ENCODE measurements around the gene MSH3.
"Not testable (repeated sequence)": the region's sequence is repeated elsewhere in the genome, so short reads cannot be mapped to it uniquely, and the experiment has no call there.

The MSH3 gene

DNA sequence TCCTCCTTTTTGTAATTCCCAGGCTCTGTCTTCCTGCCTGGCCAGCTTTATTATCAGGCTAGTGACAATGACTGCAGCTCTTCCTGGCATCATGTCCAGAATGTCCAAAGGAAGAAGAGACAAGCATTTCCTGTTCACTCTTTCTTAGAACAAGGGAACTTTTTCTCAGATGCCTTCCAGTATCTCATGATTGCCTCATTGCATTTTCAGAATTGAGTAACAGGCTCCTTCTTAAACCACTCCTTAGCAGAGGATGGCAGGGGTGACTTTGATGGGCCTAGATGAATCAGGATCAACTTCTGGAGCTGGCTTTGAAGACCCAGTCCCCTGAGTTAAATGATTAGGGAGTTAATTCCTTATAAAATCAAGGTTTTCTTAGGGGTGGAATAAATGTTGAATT lies 212.8 kb downstream of the MSH3 start:
- H3K4me3 ChIP-seq (ENCODE audit: low read length) = no peak overlapping the region
- DNase-seq (ENCODE audit: low read depth, low spot score) = no peak

DNA sequence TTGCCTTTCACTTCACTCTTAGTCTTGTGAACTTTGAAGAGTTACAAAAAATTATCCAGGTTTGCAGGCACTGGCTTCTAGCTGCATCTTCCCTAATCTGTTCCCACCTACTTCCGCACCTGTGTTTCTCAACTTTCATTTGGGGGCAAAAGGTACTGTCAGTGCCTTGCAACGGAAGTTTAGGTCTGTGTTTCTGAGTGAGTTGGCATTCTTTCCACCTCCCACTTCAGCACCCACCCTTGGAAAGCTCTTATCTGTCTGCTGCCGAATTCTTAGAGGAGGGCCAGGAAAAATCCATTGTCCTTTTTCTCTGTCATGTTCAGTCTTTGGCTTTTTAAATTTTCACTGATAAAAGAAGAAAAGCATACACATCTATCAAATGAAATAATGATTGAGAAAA lies 216.0 kb downstream of the MSH3 start:
- DNase-seq (ENCODE audit: low read depth, low spot score) = no peak
- H3K4me3 ChIP-seq (ENCODE audit: low read length) = no peak overlapping the region

DNA sequence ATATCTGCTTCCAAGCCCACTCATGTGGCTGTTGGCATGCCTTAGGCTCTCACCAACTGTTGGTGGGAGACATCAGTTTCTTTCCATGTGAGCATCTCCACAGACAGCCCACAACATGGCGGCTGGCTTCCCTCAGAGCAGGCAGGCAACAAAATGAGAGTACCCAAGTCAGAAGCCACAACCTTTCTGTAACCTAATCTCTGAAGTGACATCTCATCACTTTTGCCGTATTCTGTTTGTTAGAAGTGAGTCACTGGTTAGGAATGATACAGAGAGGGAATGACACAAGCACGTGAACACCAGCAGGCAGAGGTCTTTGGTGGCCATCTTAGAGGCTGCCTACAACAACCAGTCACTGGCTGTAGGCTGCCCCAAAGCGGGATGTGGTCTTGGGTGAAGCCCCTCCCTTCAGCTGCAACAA lies 217.1 kb downstream of the MSH3 start:
- no peak for DNase-seq (ENCODE audit: low read depth, low spot score)
- H3K4me3 ChIP-seq (ENCODE audit: low read length) = no peak overlapping the region

DNA sequence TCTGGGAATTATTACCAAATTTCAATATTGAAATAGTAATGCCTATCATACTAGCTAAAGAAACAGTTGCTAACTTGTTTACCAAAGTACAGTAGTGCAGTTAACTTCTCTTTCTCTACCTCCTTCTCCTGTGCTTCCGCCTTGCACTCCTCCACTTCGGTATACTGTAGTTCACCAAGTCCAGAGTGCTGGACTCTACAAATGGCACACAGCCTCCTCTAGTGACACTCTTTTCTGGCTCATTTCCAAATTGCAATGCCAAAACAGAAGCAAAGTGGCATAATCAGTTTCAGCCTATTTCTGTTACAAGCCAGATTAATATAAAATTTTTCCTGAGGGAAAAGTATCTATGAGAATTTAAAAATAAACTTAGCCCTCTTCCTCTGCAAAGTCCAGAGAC lies 219.7 kb downstream of the MSH3 start:
- no peak overlapping the region for H3K4me3 ChIP-seq (ENCODE audit: low read length)
- DNase-seq (ENCODE audit: low read depth, low spot score) = no peak

DNA sequence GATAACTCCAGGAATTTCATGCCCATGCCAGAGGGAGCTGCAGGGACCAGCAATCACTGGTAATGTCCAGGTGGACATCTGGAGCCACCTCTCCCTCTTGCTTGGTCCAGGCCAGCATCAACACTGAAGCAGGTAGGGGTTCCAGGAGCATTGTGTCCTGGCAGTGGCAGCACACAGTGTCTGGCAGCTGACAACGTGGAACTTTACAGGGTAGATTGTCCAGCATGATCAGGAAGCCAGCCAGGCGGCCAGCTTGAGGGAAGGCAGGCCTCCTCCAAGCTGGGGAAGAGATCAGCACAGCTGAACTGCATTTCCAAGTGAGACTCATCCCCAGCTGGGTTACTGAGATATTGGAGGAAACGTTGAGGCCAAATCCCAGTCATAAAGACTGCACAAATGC lies 223.1 kb downstream of the MSH3 start:
- H3K4me3 ChIP-seq (ENCODE audit: low read length) = no peak overlapping the region
- DNase-seq (ENCODE audit: low read depth, low spot score) = no peak

DNA sequence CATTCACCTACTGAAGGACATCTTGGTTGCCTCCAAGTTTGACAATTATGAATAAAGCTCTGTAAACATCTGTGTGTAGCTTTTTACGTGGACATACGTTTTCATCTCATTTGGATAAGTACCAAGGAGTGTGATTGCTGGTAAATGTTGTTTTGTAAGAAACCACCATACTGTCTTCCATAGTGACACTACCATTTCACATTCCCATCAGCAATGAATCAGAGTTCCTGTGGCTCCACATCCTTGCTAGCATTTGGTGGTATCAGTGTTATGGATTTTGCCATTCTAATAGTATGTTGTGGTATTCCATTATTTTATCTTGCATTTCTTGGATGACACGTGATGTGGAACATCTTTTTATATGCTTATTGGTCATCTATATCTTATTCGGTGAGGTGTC lies 227.3 kb downstream of the MSH3 start:
- no peak for DNase-seq (ENCODE audit: low read depth, low spot score)
- no peak overlapping the region for H3K4me3 ChIP-seq (ENCODE audit: low read length)

DNA sequence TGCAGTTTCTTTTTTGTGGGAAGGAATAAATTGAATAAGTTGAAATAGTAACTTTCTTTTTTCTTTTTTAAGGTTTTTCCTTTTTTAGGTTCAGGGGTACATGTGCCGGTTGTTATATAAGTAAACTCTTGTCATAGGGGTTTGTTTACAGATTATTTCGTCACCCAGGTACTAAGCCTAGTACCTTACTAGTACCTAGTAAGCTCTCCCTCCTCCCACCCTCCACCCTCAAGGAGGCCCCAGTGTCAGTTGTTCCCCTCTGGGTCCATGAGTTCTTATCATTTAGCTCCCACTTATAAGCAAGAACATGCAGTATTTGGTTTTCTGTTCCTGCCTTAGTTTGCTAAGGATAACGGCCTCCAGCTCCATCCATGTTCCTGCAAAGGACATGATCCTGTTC lies 228.9 kb downstream of the MSH3 start:
- not testable (repeated sequence) for DNase-seq (ENCODE audit: low read depth, low spot score); H3K4me3 ChIP-seq (ENCODE audit: low read length)

DNA sequence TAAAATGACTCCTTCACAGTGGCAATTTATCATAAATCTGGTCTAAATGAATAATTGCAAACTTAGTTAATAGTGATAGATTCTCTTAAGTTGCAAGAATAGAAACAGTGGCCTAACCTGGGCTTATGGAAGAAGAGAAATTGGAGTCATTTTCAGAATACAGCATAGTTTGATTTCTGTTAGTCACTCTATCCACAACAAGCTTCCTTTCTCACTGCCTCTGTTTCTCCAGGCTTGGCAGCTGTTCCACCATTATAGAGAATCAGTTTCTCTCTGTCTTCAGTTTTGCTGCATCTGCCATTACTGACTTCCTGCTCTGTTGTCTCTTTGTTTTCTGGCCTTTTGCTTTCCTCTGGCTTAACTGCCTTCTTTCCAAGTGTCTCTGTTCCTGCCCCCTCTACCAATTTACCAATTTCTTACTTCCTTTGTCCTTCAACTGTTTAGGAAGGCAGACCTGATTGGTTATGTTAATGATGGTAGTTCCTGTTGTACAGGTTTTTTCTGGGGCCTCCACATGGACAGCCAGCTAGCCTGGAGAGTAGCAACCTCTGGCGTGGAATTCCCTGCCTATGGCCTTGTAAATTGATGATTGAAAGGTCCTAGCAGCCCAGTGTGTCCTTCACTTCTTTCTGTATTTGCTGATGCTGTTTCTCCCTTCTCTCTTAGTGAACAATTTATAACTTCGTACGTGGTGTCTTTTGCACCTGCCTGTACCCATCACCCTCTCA lies 229.8 kb downstream of the MSH3 start:
- no peak overlapping the region for H3K4me3 ChIP-seq (ENCODE audit: low read length)
- no peak for DNase-seq (ENCODE audit: low read depth, low spot score)

DNA sequence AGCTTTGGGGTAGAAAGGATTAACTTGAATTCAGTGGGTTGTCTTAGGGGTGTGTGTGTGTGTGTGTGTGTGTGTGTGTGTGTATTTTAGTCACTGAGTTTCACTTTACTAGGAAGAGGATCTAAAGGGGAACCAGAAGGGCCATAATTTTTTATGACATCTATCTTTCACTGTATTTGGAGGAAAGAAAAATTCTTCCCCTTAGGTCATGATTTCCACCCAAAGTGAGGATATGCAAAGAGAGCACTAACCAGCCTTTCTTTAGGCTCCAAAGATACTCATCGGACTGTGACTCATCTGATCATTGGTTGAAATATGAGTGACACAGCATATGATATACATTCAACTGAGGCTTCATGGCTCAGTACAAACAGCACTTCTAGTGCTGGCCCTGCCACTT lies 230.5 kb downstream of the MSH3 start:
- no peak overlapping the region for H3K4me3 ChIP-seq (ENCODE audit: low read length)
- no peak for DNase-seq (ENCODE audit: low read depth, low spot score)

DNA sequence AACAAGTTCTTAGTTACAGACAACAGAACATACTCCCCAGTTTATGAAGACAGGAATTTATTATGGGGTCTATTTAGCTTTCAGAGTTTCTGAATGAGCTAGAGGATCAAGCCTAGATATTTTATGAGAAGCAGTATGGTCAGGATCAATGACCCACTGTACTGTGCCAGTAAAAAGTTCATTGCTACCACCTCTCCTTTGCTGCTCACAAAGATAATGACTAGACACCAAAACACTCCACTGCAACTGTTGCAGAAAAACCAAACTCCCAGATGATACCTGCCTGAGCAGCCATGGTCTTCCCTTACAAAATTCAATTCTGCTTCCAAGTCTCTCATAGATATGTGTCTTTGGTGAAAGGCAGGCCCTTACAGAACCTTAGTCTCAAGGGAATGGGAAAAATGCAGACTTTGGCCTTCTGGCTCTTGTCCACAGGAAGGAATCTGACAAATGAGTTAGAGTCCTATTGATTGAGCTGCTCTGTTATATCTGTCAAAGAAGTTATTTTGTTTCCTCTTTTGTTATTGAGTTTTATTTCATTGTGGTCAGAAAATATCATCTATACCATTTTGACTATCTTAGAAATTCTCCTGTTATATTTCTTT lies 231.0 kb downstream of the MSH3 start:
- H3K4me3 ChIP-seq (ENCODE audit: low read length) = no peak overlapping the region
- no peak for DNase-seq (ENCODE audit: low read depth, low spot score)

DNA sequence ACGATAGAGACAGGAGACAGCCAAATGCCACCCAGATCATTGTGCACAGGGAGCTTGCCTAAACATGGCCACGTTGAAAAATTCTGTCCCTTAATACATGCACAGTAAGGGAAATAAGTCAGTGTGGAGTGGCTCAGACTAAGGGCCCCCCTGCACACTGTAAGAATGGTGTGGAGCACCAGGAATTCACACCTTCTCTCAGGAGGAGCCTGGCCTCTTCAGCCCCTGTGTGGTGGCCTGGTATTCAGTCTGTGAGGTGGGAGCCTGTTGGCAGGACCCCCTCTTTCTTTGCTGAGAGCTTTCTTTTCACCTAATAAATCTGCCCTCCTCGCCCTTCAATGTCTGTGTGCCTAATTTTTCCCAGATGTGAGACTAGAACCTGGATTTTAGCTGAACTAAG lies 239.6 kb downstream of the MSH3 start:
- no peak for DNase-seq (ENCODE audit: low read depth, low spot score)
- H3K4me3 ChIP-seq (ENCODE audit: low read length) = no peak overlapping the region

DNA sequence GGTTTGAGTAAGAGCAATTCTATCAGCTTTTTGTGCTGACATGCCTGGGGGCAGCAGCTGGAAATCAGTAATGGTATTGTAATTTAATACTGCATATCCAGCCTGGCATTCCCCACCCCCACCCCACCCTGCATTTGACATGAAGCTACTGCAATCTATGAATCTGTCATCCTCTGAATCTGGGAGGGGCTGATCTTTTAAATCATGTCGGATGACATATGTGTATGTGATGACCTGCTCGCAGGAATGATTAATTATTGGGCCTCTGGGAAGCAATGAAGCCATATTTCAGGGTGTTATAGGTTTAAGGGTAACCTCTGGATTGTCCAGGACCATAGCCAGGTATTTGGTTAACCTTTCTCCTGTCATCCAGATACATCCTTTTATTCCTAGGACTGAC lies 241.1 kb downstream of the MSH3 start:
- no peak for DNase-seq (ENCODE audit: low read depth, low spot score)
- no peak overlapping the region for H3K4me3 ChIP-seq (ENCODE audit: low read length)

DNA sequence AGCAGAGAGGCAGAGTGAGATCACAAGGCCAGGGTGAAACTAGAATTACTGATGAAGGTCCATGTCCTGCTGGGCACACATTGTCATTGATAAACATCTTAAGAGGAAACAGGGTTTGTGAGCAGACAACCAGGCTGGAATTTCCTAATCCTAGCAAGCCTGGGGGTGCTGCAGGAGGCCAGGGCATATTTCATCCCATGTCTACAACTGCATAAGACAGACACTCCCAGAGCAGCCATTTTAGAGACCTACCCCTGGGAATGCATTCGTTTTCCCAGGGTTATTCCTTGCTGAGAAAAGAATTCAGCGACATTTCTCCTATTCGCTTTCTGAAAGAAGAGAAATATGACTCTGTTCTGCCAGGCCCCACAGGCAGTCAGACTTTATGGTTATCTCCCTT lies 248.2 kb downstream of the MSH3 start:
- not testable (repeated sequence) for DNase-seq (ENCODE audit: low read depth, low spot score); H3K4me3 ChIP-seq (ENCODE audit: low read length)

DNA sequence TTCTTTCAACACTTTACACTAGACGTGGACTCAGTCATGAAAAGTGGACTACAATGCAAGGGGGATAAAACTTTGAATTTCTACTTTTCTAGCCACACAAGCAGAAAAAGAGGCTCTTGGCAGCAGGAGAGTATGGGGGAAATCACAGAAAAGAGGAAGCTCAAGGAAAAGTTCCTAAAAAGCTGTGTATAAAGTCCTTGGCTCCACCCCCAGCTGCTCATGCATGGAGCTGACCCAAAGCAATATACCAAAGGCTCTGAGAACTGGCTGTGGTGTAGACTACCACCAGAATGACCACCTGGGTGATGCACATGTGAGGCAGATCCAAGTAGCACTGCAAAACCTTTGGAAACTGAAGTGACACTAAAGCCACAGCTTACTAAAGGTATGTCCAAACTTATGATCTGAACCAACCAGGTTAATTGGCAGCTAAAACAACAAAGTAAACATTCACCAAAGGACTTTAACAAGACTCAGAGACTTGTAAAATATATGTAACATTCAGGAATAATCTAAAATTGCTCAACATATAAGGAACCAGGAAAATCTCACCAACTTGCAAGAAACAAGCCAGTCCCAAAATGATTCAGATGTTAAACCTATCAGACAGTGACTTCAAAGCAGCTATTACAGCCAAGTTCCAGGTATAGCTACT lies 250.2 kb downstream of the MSH3 start:
- no peak for DNase-seq (ENCODE audit: low read depth, low spot score)
- H3K4me3 ChIP-seq (ENCODE audit: low read length) = no peak overlapping the region

DNA sequence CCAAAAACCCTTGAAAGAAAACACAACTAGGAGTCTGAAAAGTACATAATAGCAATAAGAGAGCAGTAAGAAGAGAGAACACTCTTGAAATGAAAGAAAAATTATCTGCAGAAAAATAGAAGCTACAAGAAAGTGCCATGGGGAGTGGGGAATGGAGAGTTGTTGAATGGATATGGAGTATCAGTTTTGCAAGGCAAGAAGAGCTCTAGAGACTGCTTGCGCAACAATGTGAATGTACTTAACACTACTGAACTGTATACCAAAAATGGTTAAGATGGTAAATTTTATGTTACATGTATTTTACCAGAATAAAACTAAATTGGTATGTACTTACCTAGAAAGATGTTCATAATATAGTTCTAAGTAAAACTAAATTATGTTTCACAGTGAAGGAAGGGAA lies 251.0 kb downstream of the MSH3 start:
- no peak for DNase-seq (ENCODE audit: low read depth, low spot score)
- no peak overlapping the region for H3K4me3 ChIP-seq (ENCODE audit: low read length)

DNA sequence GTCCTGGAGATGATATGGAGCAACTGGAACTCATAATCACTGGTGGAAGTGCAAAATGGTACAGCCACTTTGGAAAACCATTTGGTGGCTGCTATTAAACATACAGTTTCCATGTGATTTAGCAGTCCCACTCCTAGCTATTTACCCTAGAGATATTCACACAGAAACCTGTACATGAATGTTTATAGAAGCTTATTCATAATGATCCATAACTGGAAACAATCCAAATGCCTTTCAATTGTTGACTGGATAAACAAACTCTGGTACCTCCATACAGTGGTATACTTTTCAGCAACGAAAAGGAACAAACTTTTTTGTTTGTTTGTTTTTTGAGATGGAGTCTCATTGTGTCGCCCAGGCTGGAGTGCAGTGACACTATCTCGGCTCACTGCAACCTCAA lies 258.0 kb downstream of the MSH3 start:
- no peak for DNase-seq (ENCODE audit: low read depth, low spot score)
- no peak overlapping the region for H3K4me3 ChIP-seq (ENCODE audit: low read length)

DNA sequence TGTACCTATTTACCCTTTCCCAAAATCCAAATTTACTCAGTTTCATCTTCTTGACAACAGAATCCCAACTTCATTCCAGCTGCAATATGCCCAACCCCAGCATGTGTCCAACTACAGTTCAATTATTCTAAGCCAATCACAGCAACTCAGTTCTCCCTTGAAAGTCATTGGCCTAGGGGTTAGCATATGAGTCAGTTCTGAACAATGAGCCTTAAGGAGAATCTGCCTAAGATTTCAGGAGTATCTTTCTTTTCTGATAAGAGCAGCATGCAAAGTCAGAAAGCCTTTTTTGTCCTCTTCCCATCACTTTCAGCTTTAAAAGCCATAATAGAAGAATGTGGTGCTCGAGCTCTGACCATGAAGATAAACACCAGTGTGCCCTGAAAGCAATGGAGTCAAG lies 261.3 kb downstream of the MSH3 start:
- DNase-seq (ENCODE audit: low read depth, low spot score) = no peak
- no peak overlapping the region for H3K4me3 ChIP-seq (ENCODE audit: low read length)

DNA sequence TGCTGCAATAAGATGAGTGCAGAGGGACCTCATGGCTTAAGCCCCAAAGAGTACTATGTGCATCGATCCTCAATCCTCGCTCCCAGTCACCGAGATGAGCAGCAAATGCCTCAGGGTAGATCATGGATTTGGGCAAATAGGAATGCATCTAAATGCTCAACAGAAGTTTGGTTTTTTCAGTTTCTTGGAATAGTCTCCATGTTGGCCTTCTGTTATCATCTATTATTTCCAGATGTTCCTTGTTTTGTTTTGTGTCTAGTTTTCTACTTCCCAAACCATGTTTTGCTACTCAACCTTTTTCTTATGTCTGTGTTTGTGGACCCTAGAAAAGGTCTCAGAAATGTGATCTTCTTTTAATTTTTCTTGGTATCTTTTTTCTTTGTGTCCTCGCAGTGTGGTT lies 262.2 kb downstream of the MSH3 start:
- DNase-seq (ENCODE audit: low read depth, low spot score) = no peak
- no peak overlapping the region for H3K4me3 ChIP-seq (ENCODE audit: low read length)

DNA sequence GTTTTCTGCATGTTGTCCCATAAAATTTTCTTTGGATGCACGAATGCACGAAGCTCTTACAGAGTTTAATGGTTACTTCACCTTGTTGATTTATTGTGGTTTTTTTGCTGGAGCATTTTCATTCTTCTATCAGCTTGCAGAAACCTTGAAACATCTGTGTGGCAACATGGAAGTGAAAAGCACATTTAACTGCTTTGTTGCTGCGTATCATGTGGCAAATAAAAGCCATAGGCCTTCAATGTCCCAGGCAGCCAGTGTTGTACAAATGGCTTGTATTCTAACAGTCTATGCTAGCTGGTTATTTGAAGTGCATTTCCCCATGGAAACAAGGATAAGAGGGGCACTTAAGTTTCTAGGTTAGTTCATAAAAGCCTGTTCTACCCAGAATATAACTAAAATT lies 263.2 kb downstream of the MSH3 start:
- DNase-seq (ENCODE audit: low read depth, low spot score) = peak; percentile 26
- no peak overlapping the region for H3K4me3 ChIP-seq (ENCODE audit: low read length)

DNA sequence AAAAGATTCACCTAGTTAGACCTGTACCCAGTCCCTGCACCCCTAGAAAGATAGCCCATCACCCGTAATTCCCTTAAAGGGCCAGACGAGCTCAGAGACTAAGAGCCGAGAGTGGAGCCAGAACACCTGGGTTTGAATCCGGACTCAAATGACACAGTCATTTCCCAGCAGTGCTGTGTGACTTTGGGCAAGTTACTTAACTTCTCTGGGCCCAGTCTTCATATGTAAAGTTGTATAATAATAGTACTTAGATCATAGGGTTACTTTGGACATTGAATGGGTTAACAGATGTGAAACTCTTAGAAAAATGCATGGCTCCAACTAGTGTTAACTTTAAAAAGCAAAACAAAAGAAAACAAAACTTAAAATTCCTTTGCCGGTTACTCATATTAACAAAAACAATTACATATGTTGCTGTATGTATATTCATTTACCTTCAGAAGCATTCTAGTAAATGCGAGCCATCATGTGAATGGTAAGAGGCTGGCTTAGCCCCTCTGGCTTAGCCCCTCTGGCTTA lies 265.3 kb downstream of the MSH3 start:
- no peak for DNase-seq (ENCODE audit: low read depth, low spot score)
- no peak overlapping the region for H3K4me3 ChIP-seq (ENCODE audit: low read length)

DNA sequence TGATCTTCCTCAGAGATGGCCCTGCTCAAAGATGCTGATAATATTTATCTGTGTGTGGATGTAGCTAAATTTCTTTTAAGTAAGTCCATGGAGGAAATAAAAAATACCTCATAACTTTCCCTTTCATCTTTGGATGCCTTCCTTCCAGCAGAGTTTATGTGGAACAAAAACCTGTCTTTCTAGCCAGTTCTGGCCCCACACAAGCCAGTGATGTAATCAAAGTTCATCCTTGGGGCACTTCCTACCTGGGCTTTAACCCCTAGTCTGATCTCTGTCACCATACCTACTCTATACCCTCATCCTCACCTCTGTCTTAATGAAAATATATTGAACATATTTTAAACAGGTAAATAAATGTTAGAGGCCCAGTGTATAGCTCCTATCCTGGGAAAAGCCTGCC lies 265.9 kb downstream of the MSH3 start:
- H3K4me3 ChIP-seq (ENCODE audit: low read length) = no peak overlapping the region
- no peak for DNase-seq (ENCODE audit: low read depth, low spot score)
